AML-193 (cell line): ENCODE measurements around the gene TMEM8B.
"Not testable (repeated sequence)": the region's sequence is repeated elsewhere in the genome, so short reads cannot be mapped to it uniquely, and the experiment has no call there.

ENCODE experiments used
- DNase-seq, 2 experiments: peaks; one replicate each; lab custom pipeline; 2025; lab: John Stamatoyannopoulos, UW

TMEM8B gene

GRCh38 chr9:35868933-35869332, 39.9 kb downstream of the TMEM8B start:
- DNase-seq = no peak

- DNase-seq = no peak
Observed at GRCh38 chr9:35869621-35870216, 40.7 kb downstream of the TMEM8B start.

- no peak for DNase-seq
Observed at GRCh38 chr9:35870351-35870923, 41.4 kb downstream of the TMEM8B start, which contains the start of gene OR13J1. Gene OR13J1, minus strand, starts transcription at chr9:35870401. Its CDS starts 0 bp downstream, at chr9:35870401.

GRCh38 chr9:35871545-35871944, 42.5 kb downstream of the TMEM8B start:
- DNase-seq = no peak

GRCh38 chr9:35872505-35872904, 43.5 kb downstream of the TMEM8B start:
- DNase-seq = no peak

GRCh38 chr9:35882263-35882848, 53.3 kb downstream of the TMEM8B start:
- peak; percentile 22 to 39 for DNase-seq

- no peak for DNase-seq
Observed at GRCh38 chr9:35882996-35883395, 54.0 kb downstream of the TMEM8B start.

- not testable (repeated sequence) for DNase-seq
Observed at GRCh38 chr9:35884908-35885307, 55.9 kb downstream of the TMEM8B start.

- DNase-seq = peak; percentile 44 to 51
Observed at GRCh38 chr9:35891646-35892045, 62.6 kb downstream of the TMEM8B start.

- DNase-seq = no peak
Observed at GRCh38 chr9:35892051-35892450, 63.0 kb downstream of the TMEM8B start.

GRCh38 chr9:35896570-35896969, 67.5 kb downstream of the TMEM8B start:
- DNase-seq = no peak

- DNase-seq = not testable (repeated sequence)
Observed at GRCh38 chr9:35897376-35898099, 68.5 kb downstream of the TMEM8B start.

- no peak for DNase-seq
Observed at GRCh38 chr9:35898337-35898736, 69.3 kb downstream of the TMEM8B start.

GRCh38 chr9:35899021-35899420, 70.0 kb downstream of the TMEM8B start:
- no peak for DNase-seq

GRCh38 chr9:35903049-35903448, 74.0 kb downstream of the TMEM8B start:
- DNase-seq = peak; percentile 40 to 41

GRCh38 chr9:35904338-35904737, 75.3 kb downstream of the TMEM8B start:
- DNase-seq = no peak

- no peak for DNase-seq
Observed at GRCh38 chr9:35905051-35905781, 76.2 kb downstream of the TMEM8B start.

- no peak for DNase-seq
Observed at GRCh38 chr9:35905912-35906679, 77.1 kb downstream of the TMEM8B start, which contains the start of gene HRCT1. Gene HRCT1, plus strand, starts transcription at chr9:35906202. Its CDS starts 86 bp downstream, at chr9:35906288.

- no peak for DNase-seq
Observed at GRCh38 chr9:35906923-35907699, 78.1 kb downstream of the TMEM8B start.

GRCh38 chr9:35907711-35908503, 78.9 kb downstream of the TMEM8B start:
- no peak for DNase-seq
